Skeletal muscle tissue (tissue), 4 donors: ENCODE measurements around the gene TMEM238L. TPM values are rescaled to one million over a fixed set of nuclear protein-coding genes. Genes with fewer than 3 reads are reported as not detected.

Experiments used
- H3K27ac ChIP-seq: one replicate; pipeline ENCODE4 v1.7.0; 2013; ENCODE audit warnings: mild to moderate bottlenecking, low read depth, low read length, inconsistent platforms
- H3K27me3 ChIP-seq, 3 donors: one replicate each; pipeline ENCODE4 v1.7.0; 2013; ENCODE audit warnings: low read length in 3 of 3; ENCODE audit not compliant: control insufficient read depth in 3 of 3, insufficient read depth in 3 of 3
- H3K36me3 ChIP-seq, 3 donors: one replicate each; pipeline ENCODE4 v1.7.0; 2013; ENCODE audit warnings: low read length in 3 of 3; ENCODE audit not compliant: control insufficient read depth in 3 of 3, insufficient read depth in 3 of 3
- H3K4me1 ChIP-seq, 3 donors: one replicate each; pipeline ENCODE4 v1.7.0; 2013; ENCODE audit warnings: low read length in 3 of 3, mild to moderate bottlenecking in 3 of 3; ENCODE audit not compliant: control insufficient read depth in 3 of 3, insufficient read depth in 3 of 3
- H3K4me3 ChIP-seq, 3 donors: one replicate each; pipeline ENCODE4 v1.7.0; 2013; ENCODE audit warnings: low read length in 3 of 3
- H3K9ac ChIP-seq, 3 donors: one replicate each; pipeline ENCODE4 v1.7.0; 2013; ENCODE audit warnings: low read length in 3 of 3, mild to moderate bottlenecking in 3 of 3, moderate library complexity in 2 of 3, low read depth in 1 of 3
- H3K9me3 ChIP-seq, 3 donors: one replicate each; pipeline ENCODE4 v1.7.0; 2013; ENCODE audit warnings: low read length in 3 of 3; ENCODE audit not compliant: control insufficient read depth in 3 of 3
- total RNA-seq: library from RNA; depleted of rRNA; stranded (reverse); fragments of >200 nt; gene quantifications from one replicate; pipeline ENCODE4 v1.2.3, GENCODE V29; 2014
- donor health status: Osteomylitis.

Gene TMEM238L
- total RNA-seq, 1 donor from 2014 or later = not detected

DNA sequence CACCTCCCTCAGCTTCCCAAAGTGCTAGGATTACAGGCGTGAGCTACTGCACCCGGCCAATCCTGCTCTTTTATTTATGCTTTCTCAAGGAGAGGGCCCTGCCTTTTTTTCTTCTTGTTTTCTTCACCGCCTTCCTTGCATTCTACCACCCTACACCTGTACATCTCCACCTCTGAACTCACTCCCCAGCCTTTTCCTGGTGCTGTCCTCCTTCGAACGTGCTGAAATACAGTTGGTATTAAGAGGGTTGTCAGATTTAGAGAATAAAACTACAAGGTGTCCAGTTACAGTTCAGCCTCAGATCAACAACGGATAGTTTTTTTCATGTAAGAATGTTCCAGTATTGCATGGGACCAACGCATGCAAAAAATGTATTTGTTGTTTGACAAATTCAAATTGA is 32.2 kb upstream of the TMEM238L start:
- Histone ChIP-seq H3K4me1 (no peaks in the 10 kb centered on the region), H3K9me3 (no peaks in the 10 kb centered on the region), H3K9ac (no peak overlapping the region), H3K27ac (no peak overlapping the region), H3K36me3 (no peaks in the 10 kb centered on the region), H3K4me3 (no peak overlapping the region), H3K27me3 (peaks cover 0 to 15% (median 2%) of the 10 kb centered on the region in 3 donors)

DNA sequence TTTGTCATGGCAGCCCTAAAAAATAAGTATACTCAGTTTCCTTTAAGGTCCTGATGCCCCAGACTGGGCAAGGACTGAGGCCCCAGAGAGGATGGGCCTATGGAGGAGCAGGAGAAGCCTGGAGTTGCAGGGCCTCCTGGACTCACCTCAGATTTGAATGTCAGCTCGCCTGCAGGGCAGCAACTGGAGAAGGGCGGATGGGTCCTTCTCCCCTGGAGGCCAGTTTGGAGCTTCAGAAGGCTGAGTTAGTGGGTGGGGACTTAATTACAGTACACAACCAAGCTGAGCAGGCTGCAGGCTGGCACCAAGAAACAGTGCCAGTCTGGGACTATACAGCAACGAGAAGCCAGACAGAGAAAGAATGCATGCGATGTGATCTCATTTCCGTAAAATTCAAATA is 27.8 kb upstream of the TMEM238L start:
- no peak overlapping the region for H3K27ac ChIP-seq
- H3K27me3 ChIP-seq = peaks cover 0 to 2% (median 0%) of the 10 kb centered on the region in 3 donors
- no peak overlapping the region for H3K4me3 ChIP-seq
- H3K36me3 ChIP-seq = no peaks in the 10 kb centered on the region
- H3K9me3 ChIP-seq = no peaks in the 10 kb centered on the region
- H3K9ac ChIP-seq = no peak overlapping the region
- no peaks in the 10 kb centered on the region for H3K4me1 ChIP-seq

DNA sequence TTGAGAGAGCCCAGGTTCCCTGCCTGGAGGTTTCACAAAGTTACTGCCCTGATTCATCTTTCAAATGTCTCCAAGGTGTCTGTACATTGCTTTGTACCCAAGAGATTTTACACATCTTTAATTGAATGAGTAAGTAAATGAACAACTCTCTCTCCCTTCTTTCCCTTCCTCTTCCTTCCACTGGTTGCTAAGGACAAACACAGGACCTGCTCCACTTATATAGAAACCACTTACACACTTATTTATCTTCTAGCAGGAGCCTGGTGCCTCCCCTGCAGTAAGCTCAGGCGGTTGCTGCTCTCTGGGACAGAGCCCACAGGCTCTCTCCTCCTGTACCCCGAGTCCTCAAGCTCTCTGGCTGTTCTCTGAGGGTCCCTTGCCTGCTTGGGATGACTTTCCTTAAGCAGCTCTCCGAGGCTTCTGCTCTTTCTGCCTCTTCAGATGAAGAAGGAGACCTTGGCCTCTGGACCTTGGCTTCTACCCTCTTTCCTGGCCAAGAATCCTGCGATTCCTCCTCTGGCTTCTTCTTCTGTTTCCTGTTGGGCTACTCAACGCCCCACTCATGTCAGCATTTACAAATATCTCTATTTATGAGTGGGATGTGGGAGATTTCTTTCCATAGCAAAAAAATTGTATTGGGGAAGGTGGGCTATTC is 24.1 kb upstream of the TMEM238L start:
- Histone ChIP-seq H3K27me3 (no peaks in the 10 kb centered on the region), H3K36me3 (no peaks in the 10 kb centered on the region), H3K4me3 (no peak overlapping the region), H3K9me3 (no peaks in the 10 kb centered on the region), H3K27ac (no peak overlapping the region), H3K9ac (no peak overlapping the region), H3K4me1 (no peaks in the 10 kb centered on the region)

DNA sequence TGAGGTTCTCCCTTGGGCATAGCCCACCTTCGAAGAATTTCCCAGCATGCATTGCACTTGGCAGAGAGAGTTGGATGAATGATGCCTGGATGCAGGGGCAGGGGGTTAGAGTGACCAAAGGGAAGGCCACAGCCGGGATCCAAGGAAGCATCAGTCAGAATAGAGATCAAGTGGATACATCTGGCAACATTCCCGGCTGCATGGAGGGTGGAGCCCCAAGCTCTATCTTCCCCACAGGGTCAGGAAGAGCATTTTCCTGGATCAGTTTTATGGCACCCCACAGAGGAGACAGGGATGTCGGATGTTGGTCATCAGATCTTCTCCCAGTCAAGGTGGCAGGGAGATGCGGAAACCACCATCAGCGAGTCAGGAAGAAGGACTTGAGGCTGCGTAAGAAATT is 21.0 kb upstream of the TMEM238L start:
- Histone ChIP-seq H3K4me3 (no peak overlapping the region), H3K4me1 (no peaks in the 10 kb centered on the region), H3K9me3 (no peaks in the 10 kb centered on the region), H3K27ac (no peak overlapping the region), H3K27me3 (no peaks in the 10 kb centered on the region), H3K36me3 (no peaks in the 10 kb centered on the region), H3K9ac (no peak overlapping the region)

DNA sequence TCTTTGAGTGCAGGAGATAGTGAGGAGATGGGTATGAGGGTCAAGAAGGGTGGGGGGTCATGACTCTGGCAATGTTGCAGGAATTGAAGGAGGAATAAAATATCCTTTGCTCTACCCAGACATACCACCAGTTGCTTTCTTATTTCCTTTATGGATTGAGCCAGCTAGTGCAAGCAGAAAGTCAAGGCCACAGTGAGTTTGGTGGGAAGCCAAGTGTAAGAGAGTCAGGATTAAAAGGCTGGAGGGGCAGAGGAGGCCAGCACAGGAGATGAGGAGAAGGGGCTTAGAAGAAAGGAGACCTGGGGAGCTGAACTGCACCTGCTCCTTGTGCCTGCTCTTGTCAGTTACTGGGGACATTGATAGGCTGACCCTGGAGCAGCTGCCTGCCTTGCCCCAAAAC is 17.9 kb upstream of the TMEM238L start:
- H3K36me3 ChIP-seq = no peaks in the 10 kb centered on the region
- H3K27me3 ChIP-seq = no peaks in the 10 kb centered on the region
- no peak overlapping the region for H3K4me3 ChIP-seq
- H3K9ac ChIP-seq = no peak overlapping the region
- H3K27ac ChIP-seq = no peak overlapping the region
- no peaks in the 10 kb centered on the region for H3K4me1 ChIP-seq
- H3K9me3 ChIP-seq = no peaks in the 10 kb centered on the region

DNA sequence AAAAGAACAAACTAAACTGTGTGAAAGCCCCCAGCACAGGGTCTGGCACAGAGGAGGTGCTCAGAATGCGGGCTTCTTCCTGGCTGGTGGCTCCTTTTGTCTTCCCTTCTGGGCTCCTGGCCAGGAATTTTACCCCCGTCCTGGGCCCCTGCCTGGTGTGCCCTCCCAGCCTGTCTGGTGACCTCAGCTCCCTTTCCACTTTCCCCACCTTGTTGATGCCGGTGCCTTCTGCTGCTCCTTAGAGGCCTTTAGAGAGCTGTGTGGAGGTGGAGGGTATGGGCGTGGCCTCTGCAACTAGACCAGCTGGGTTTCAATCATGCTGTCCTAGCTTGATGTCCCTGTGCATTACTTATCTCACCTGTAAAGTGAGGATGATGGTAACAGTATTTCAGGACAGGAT is 17.2 kb upstream of the TMEM238L start:
- H3K9ac ChIP-seq = no peak overlapping the region
- H3K36me3 ChIP-seq = no peaks in the 10 kb centered on the region
- no peak overlapping the region for H3K4me3 ChIP-seq
- H3K27me3 ChIP-seq = no peaks in the 10 kb centered on the region
- no peaks in the 10 kb centered on the region for H3K9me3 ChIP-seq
- no peaks in the 10 kb centered on the region for H3K4me1 ChIP-seq
- no peak overlapping the region for H3K27ac ChIP-seq

DNA sequence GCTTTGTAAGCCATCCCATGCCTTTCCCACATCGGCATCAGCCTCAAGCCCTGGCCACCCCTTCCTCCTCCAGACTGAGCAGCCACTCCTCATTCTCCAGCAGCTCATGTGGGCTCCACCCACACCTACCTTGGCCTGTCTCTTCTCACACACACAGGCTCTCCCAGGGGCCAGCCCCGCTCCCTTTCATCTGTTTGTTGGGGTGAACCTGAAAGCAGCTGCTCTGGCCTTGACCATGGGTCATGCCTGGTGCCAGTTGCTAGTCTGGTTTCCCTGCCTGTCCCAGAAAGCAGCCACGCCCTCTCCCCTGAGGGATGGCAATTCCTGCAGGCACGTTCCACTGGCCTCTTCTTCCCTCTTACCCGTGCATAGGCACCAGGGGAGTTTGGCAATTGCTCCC is 11.4 kb upstream of the TMEM238L start:
- Histone ChIP-seq H3K4me1 (peaks cover 0 to 4% (median 0%) of the 10 kb centered on the region in 3 donors), H3K4me3 (no peak overlapping the region), H3K9me3 (no peaks in the 10 kb centered on the region), H3K36me3 (no peaks in the 10 kb centered on the region), H3K9ac (no peak overlapping the region), H3K27me3 (peaks cover 0 to 3% (median 0%) of the 10 kb centered on the region in 3 donors), H3K27ac (no peak overlapping the region)

DNA sequence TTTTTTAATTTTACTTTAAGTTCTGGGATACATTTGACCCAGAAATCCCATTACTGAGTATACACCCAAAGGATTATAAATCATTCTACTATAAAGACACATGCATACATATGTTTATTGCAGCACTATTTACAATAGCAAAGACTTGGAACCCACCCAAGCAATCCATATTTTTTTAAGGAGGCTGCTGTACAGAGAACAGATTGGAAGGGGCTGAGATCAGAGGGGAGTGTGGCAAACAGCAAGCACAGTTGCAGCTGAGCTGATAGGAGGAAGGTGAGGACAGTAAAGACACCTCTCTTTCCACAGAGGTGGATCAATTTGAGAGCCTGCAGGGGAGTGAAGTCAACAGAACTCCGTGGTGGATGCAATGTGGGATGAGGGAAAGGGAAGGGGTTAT is 10.2 kb upstream of the TMEM238L start:
- Histone ChIP-seq H3K9ac (no peak overlapping the region), H3K27ac (no peak overlapping the region), H3K4me3 (no peak overlapping the region), H3K36me3 (no peaks in the 10 kb centered on the region), H3K27me3 (peaks cover 0 to 3% (median 0%) of the 10 kb centered on the region in 3 donors), H3K9me3 (no peaks in the 10 kb centered on the region), H3K4me1 (peaks cover 0 to 4% (median 0%) of the 10 kb centered on the region in 3 donors)

DNA sequence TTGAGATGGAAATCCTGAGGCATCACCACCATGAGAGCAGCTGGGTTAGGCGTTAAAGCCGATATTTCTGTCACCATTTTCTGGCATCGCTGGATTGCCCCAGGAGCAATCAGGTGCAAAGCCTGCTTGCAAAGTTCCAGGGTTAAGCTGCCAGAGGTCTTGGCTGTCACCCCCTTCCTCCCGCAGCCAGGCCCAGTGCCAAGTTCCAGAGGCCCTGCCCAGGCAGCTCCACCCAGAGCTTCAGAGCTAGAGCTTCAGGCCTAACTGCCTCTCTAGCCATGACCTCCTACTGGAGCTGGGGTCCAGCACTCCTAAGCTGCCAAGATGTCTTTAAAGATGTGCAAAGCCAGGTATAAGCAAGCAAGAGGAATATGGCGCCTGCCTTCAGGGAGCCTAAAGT is 8.8 kb upstream of the TMEM238L start:
- no peaks in the 10 kb centered on the region for H3K36me3 ChIP-seq
- H3K27me3 ChIP-seq = peaks cover 0 to 3% (median 0%) of the 10 kb centered on the region in 3 donors
- no peak overlapping the region for H3K27ac ChIP-seq
- H3K4me3 ChIP-seq = no peak overlapping the region
- no peak overlapping the region for H3K9ac ChIP-seq
- H3K9me3 ChIP-seq = no peaks in the 10 kb centered on the region
- peaks cover 0 to 4% (median 0%) of the 10 kb centered on the region in 3 donors for H3K4me1 ChIP-seq

DNA sequence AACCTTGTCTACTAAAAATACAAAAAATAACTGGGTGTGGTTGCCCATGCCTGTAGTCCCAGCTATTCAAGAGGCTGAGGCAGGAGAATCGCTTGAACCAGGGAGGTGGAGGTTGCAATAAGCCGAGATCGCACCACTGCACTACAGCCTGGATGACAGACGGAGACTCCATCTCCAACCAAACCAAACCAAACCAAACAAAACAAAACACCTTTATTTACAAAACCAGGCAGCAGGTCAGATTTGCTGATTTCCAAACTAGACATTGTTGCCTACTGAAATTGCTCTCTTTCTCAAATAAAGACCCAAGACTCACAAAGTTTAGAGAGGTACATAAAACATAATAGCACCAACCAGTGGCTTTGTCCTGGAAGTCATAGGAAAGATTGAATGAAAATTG is 5.7 kb upstream of the TMEM238L start:
- H3K4me1 ChIP-seq = peaks cover 0 to 4% (median 0%) of the 10 kb centered on the region in 3 donors
- H3K4me3 ChIP-seq = no peak overlapping the region
- H3K9ac ChIP-seq = no peak overlapping the region
- H3K36me3 ChIP-seq = no peaks in the 10 kb centered on the region
- H3K9me3 ChIP-seq = no peaks in the 10 kb centered on the region
- no peak overlapping the region for H3K27ac ChIP-seq
- H3K27me3 ChIP-seq = no peaks in the 10 kb centered on the region
